Right lobe of liver (tissue), 4 donors: ENCODE measurements around the gene C17orf100.

ENCODE experiments used
- POLR2A ChIP-seq: fragments of 450-650 bp; IDR thresholded peaks from one replicate; pipeline ENCODE4 v1.6.1; 2017; ENCODE audit warnings: antibody characterized with exemption, mild to moderate bottlenecking
- TF ChIP-seq, protein P1 (sequence below), 4 donors: fragments of 200-600 bp in 3 of 4; fragments of 450-650 bp in 1 of 4; IDR thresholded peaks; one replicate each; pipeline versions ENCODE4 v1.5.1 to v1.8.0; 2016 to 2022; ENCODE audit warnings: antibody characterized with exemption in 4 of 4, mild to moderate bottlenecking in 2 of 4
- donor health status: DM: no; HTN: no; CAD: no.
- donor health status: DM: no; HTN: no; CAD: no.
- donor health status: DM: no; HTN: yes; CAD: no.

DNA sequence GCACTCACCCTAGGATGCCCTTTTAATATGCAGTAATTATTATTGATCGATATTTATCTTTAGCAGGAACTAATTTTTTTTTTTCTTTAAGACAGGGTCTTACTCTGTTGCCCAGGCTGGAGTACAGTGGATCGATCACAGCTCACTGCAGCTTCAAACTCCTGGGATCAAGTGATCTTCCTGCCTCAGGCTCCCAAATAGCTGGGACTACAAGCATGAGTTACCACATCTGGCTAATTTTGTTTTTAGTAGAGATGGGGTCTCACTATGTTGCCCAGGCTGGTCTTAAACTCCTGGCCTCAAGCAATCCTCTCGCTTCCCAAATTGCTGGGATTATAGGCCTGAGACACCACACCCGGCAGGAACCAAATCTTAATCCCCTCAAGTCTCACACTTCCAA lies 40.3 kb upstream of the C17orf100 start:
- TF ChIP-seq, protein P1, sequence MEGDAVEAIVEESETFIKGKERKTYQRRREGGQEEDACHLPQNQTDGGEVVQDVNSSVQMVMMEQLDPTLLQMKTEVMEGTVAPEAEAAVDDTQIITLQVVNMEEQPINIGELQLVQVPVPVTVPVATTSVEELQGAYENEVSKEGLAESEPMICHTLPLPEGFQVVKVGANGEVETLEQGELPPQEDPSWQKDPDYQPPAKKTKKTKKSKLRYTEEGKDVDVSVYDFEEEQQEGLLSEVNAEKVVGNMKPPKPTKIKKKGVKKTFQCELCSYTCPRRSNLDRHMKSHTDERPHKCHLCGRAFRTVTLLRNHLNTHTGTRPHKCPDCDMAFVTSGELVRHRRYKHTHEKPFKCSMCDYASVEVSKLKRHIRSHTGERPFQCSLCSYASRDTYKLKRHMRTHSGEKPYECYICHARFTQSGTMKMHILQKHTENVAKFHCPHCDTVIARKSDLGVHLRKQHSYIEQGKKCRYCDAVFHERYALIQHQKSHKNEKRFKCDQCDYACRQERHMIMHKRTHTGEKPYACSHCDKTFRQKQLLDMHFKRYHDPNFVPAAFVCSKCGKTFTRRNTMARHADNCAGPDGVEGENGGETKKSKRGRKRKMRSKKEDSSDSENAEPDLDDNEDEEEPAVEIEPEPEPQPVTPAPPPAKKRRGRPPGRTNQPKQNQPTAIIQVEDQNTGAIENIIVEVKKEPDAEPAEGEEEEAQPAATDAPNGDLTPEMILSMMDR (IDR thresholded peaks at IDR 0.05) = no peak
- no peak for TF ChIP-seq POLR2A
